B cell (primary cell): ENCODE data around the gene ADGRV1.

Experiments
- EZH2 ChIP-seq: IDR thresholded peaks from 2 replicates; pipeline ENCODE4 v1.6.1; 2012; ENCODE audit warnings: borderline replicate concordance, low read depth, mild to moderate bottlenecking, moderate library complexity, low read length; ENCODE audit not compliant: insufficient read depth, poor library complexity, severe bottlenecking
- TF ChIP-seq, protein P1 (sequence below): fragments of 200-600 bp; IDR thresholded peaks from one replicate; pipeline ENCODE4 v1.8.0; 2022; ENCODE audit warnings: antibody characterized with exemption, mild to moderate bottlenecking

DNA sequence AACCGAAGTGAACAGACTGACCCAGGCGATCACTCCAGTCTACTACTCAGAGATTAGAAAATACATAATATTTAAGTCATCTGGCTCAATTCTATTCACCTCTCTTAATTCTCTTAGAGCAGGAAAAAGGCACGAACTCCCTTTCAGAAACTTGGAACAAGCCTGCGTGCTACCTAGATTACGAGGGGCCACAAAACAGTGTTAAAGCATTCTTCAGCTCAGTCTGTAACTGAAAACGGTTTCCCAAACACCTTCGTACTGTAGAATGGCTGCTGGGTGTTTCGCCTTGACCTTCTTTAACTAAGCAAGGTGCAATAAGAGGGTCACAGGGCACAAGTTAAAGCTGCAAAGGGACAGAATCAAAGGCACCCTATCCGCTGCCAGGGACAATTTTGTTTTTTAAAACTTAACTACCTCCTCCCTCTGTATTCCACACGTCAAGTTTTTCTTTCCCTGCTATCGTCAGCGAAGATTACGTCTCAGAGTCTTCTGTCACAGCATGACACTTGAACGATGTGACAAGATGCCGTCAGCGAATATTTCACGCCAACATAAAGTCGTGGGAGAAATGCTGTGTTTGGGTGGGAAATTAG is 29.9 kb upstream of the ADGRV1 start:
- TF ChIP-seq, protein P1, sequence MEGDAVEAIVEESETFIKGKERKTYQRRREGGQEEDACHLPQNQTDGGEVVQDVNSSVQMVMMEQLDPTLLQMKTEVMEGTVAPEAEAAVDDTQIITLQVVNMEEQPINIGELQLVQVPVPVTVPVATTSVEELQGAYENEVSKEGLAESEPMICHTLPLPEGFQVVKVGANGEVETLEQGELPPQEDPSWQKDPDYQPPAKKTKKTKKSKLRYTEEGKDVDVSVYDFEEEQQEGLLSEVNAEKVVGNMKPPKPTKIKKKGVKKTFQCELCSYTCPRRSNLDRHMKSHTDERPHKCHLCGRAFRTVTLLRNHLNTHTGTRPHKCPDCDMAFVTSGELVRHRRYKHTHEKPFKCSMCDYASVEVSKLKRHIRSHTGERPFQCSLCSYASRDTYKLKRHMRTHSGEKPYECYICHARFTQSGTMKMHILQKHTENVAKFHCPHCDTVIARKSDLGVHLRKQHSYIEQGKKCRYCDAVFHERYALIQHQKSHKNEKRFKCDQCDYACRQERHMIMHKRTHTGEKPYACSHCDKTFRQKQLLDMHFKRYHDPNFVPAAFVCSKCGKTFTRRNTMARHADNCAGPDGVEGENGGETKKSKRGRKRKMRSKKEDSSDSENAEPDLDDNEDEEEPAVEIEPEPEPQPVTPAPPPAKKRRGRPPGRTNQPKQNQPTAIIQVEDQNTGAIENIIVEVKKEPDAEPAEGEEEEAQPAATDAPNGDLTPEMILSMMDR, result no peak
- TF ChIP-seq EZH2, result no peak
